ENCODE results near the gene AWAT2. TPM values are rescaled to one million over a fixed set of nuclear protein-coding genes. Genes with fewer than 3 reads are reported as not detected.
A peak's percentile ranks its signal among the peaks of the same experiment; 100 is the strongest.

Gene AWAT2
- total RNA-seq, 2 experiments from 2014 or later: not detected

DNA sequence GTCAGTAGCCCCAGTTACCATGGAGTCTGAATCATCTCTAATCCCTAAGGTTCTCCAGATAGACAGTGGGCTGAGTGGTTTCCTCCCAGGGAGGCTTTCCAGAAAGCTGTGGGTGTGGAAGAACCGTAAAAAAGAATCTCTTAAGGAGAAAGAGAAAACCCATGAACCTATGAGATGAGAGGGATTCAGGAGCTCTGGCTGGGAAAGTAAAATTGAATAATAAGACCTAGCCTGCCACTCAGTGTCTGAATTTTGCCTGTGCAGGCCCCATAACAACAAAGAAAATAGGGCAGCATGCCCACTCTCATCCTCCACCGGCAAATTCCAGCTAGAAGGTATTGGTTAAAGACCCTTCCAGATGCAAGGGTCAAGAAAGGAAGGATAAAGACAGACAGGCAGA is 16.9 kb downstream of the AWAT2 start:
- H3K4me1 Mint-ChIP-seq: peaks cover 2% of the 10 kb centered on the region
- H3K27ac Mint-ChIP-seq: no peak overlapping the region
- ATAC-seq (ENCODE audit: low read depth): no peak
- H3K9me3 Mint-ChIP-seq: no peaks in the 10 kb centered on the region
- no peak for DNase-seq
- H3K36me3 Mint-ChIP-seq: no peaks in the 10 kb centered on the region
- POLR2A ChIA-PET: no interaction called here
- no peaks in the 10 kb centered on the region for H3K27me3 Mint-ChIP-seq
- no peak overlapping the region for H3K4me3 Mint-ChIP-seq

- no peaks in the 10 kb centered on the region for H3K9me3 Mint-ChIP-seq
- peaks cover 8% of the 10 kb centered on the region for H3K4me1 Mint-ChIP-seq
- no peak overlapping the region for H3K4me3 Mint-ChIP-seq
- H3K27me3 Mint-ChIP-seq: no peaks in the 10 kb centered on the region
- ATAC-seq (ENCODE audit: low read depth): peak; percentile 52
- POLR2A ChIA-PET: no interaction called here
- DNase-seq: peak; percentile 28
- no peaks in the 10 kb centered on the region for H3K36me3 Mint-ChIP-seq
- no peak overlapping the region for H3K27ac Mint-ChIP-seq
Observed at GRCh38 chrX:70030301-70030767, 19.4 kb downstream of the AWAT2 start.

- Mint-ChIP-seq H3K27ac (no peak overlapping the region), H3K4me3 (no peak overlapping the region), H3K36me3 (no peaks in the 10 kb centered on the region), H3K4me1 (peaks cover 8% of the 10 kb centered on the region), H3K9me3 (no peaks in the 10 kb centered on the region), H3K27me3 (no peaks in the 10 kb centered on the region)
- POLR2A ChIA-PET: no interaction called here
- DNase-seq: no peak
- no peak for ATAC-seq (ENCODE audit: low read depth)
Observed at GRCh38 chrX:70029863-70030262, 19.9 kb downstream of the AWAT2 start.

DNA sequence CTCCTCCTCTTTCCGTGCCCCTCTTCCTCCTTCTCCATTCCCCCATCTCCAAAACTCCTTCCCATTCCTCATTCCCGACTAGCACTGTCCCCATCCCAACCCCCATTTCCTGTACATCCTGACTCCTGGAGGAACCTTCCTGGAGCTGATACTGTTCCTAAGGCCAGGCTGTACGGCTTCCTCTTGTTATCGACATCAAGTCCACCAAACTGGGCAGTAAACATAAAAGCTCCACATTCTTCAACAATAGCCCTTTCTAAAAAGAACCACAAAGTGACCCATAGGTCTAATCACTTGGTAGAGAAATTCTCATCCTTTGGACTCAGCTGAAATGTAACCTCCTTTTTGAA is 22.9 kb downstream of the AWAT2 start:
- Mint-ChIP-seq H3K4me1 (peaks cover 8% of the 10 kb centered on the region), H3K9me3 (no peaks in the 10 kb centered on the region), H3K36me3 (no peaks in the 10 kb centered on the region), H3K27ac (no peak overlapping the region), H3K27me3 (no peaks in the 10 kb centered on the region), H3K4me3 (no peak overlapping the region)
- ATAC-seq (ENCODE audit: low read depth) (no peak), DNase-seq (no peak)
- POLR2A ChIA-PET: no interaction called here

GRCh38 chrX:70026112-70026850 is 23.5 kb downstream of the AWAT2 start:
- H3K4me1 Mint-ChIP-seq: peaks cover 8% of the 10 kb centered on the region
- H3K27me3 Mint-ChIP-seq: no peaks in the 10 kb centered on the region
- no peak overlapping the region for H3K4me3 Mint-ChIP-seq
- H3K36me3 Mint-ChIP-seq: no peaks in the 10 kb centered on the region
- H3K27ac Mint-ChIP-seq: no peak overlapping the region
- POLR2A ChIA-PET: no interaction called here
- ATAC-seq (ENCODE audit: low read depth): no peak
- H3K9me3 Mint-ChIP-seq: no peaks in the 10 kb centered on the region
- DNase-seq: no peak

GRCh38 chrX:70025464-70025863 is 24.3 kb downstream of the AWAT2 start:
- POLR2A ChIA-PET: no interaction called here
- no peak for DNase-seq
- no peak overlapping the region for H3K27ac Mint-ChIP-seq

GRCh38 chrX:70022616-70023015 is 27.1 kb downstream of the AWAT2 start:
- Mint-ChIP-seq H3K36me3 (no peaks in the 10 kb centered on the region), H3K4me1 (peaks cover 6% of the 10 kb centered on the region), H3K9me3 (no peaks in the 10 kb centered on the region), H3K4me3 (no peak overlapping the region), H3K27ac (no peak overlapping the region), H3K27me3 (peaks cover under 1% of the 10 kb centered on the region)
- ATAC-seq (ENCODE audit: low read depth) (no peak), DNase-seq (no peak)
- POLR2A ChIA-PET: no interaction called here

More at GRCh38 chrX:70025464-70025863, 24.3 kb downstream of the AWAT2 start:
- Mint-ChIP-seq H3K36me3 (no peaks in the 10 kb centered on the region), H3K4me1 (peaks cover 8% of the 10 kb centered on the region), H3K4me3 (no peak overlapping the region), H3K9me3 (no peaks in the 10 kb centered on the region), H3K27me3 (no peaks in the 10 kb centered on the region)
- no peak for ATAC-seq (ENCODE audit: low read depth)

GRCh38 chrX:70016513-70016912 is 33.2 kb downstream of the AWAT2 start:
- Mint-ChIP-seq H3K27ac (peak overlapping the region; percentile 6), H3K9me3 (no peaks in the 10 kb centered on the region), H3K36me3 (peaks cover 1% of the 10 kb centered on the region), H3K4me1 (peaks cover 11% of the 10 kb centered on the region), H3K4me3 (peak overlapping the region; percentile 57), H3K27me3 (peaks cover 3% of the 10 kb centered on the region)
- POLR2A ChIA-PET: no interaction called here
- ATAC-seq (ENCODE audit: low read depth): peak; percentile 78
- no peak for DNase-seq

DNA sequence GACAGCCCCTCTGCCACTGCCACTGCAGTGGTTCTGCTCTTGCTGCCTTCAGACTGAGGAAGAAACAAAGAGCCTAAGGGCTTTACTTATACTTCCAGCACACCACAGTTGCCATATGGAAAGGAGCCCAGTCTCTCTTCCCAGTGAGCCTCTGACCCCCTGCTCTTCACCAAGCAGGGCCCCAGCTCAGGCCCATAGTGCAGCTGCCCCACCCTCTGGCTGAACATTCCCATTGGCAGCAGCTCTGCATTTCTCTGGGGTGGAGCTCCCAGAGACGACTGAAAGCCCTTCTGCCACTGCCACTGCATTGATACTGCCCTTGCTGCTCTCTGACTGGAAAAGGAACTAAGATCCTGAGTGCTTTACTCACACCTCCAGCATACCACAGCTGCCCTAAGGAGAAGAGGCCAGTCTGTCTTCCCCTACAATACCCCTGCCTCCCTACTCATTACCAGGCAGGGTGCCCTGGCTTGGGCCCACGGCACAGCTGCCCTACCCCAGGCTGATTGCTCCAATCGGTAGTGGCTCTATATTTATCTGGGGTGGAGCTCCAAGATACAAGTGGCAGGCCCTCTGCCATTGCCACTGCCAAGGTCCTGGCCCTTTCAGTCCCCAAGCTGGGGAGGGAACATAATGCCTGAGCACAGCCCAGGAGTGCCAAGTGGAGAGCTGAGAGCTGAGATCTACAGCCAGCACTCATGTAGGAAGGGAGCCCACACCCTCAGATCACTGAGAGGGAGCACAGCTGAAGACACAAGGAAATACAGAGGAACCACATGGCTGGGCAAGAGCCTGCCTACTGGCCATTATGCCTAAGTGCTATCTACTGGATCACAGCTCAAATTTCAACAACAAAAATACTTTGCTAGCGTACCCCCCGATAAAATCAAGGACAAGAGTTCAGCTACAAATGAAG is 36.0 kb downstream of the AWAT2 start:
- peaks cover 3% of the 10 kb centered on the region for H3K27me3 Mint-ChIP-seq
- H3K4me1 Mint-ChIP-seq: peaks cover 11% of the 10 kb centered on the region
- peaks cover 1% of the 10 kb centered on the region for H3K36me3 Mint-ChIP-seq
- ATAC-seq (ENCODE audit: low read depth) (no peak), DNase-seq (no peak)
- no peak overlapping the region for H3K4me3 Mint-ChIP-seq
- H3K27ac Mint-ChIP-seq: no peak overlapping the region
- no peaks in the 10 kb centered on the region for H3K9me3 Mint-ChIP-seq
- POLR2A ChIA-PET: no interaction called here

DNA sequence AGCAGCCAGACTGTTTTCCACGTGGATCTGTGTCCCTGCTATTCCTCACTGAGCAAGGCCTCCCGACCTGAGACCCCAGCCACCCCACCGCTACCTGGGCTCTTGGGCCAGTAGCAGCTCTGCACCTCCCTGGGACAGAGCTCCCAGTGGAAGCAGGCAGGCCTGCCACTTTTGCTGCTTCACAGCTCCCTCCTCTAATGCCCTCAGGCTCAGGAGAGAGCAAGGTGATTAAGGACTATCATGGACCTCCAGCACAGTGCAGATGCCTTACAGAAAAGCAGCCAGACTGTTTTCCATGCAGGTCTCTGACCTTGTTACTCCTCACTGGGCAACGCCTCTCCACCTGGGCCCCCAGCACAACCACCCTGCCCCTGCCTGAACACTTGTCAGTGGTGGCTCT is 37.0 kb downstream of the AWAT2 start:
- Mint-ChIP-seq H3K4me3 (no peak overlapping the region), H3K27me3 (peaks cover 3% of the 10 kb centered on the region), H3K27ac (no peak overlapping the region), H3K4me1 (peaks cover 11% of the 10 kb centered on the region), H3K36me3 (peaks cover 1% of the 10 kb centered on the region), H3K9me3 (no peaks in the 10 kb centered on the region)
- POLR2A ChIA-PET: no interaction called here
- DNase-seq (no peak), ATAC-seq (ENCODE audit: low read depth) (no peak)

- Mint-ChIP-seq H3K4me1 (no peaks in the 10 kb centered on the region), H3K4me3 (no peak overlapping the region), H3K27ac (no peak overlapping the region), H3K9me3 (no peaks in the 10 kb centered on the region), H3K27me3 (peaks cover 2% of the 10 kb centered on the region), H3K36me3 (peaks cover 1% of the 10 kb centered on the region)
- POLR2A ChIA-PET: no interaction called here
- DNase-seq: no peak
- ATAC-seq (ENCODE audit: low read depth): no peak
Observed at GRCh38 chrX:70009970-70010369, 39.8 kb downstream of the AWAT2 start.

GRCh38 chrX:70009049-70009448 is 40.7 kb downstream of the AWAT2 start:
- Mint-ChIP-seq H3K9me3 (no peaks in the 10 kb centered on the region), H3K36me3 (no peaks in the 10 kb centered on the region), H3K4me3 (no peak overlapping the region), H3K27me3 (no peaks in the 10 kb centered on the region), H3K27ac (no peak overlapping the region), H3K4me1 (no peaks in the 10 kb centered on the region)
- DNase-seq: no peak
- POLR2A ChIA-PET: no interaction called here
- no peak for ATAC-seq (ENCODE audit: low read depth)

DNA sequence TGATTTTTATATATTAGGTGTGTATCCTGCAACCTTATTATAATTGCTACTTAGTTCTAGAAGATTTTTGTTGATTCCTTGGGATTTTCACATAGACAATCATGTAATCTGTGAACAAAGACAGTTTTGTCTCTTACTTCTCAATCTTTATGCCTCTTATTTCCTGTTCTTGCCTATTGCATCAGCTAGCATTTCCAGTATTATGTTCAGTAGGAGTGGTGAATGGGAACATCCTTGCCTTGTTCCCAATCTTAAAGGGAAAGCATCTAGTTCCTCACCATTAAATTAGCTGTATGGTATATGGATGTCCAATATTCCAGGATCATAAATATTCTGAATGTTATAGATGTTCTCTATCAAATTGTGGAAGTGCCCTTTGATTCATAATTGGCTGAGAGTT is 41.8 kb downstream of the AWAT2 start:
- ATAC-seq (ENCODE audit: low read depth) (no peak), DNase-seq (no peak)
- H3K4me3 Mint-ChIP-seq: no peak overlapping the region
- H3K36me3 Mint-ChIP-seq: no peaks in the 10 kb centered on the region
- POLR2A ChIA-PET: no interaction called here
- no peaks in the 10 kb centered on the region for H3K9me3 Mint-ChIP-seq
- no peak overlapping the region for H3K27ac Mint-ChIP-seq
- no peaks in the 10 kb centered on the region for H3K4me1 Mint-ChIP-seq
- no peaks in the 10 kb centered on the region for H3K27me3 Mint-ChIP-seq

Data from activated naive CD8-positive, alpha-beta T cell treated with anti-CD3 and anti-CD28 coated beads, Interleukin-2, amount 10 ng/mL, durations not matched to agents 7 days and 5 days (primary cell).